GM23248 (cell line): Measurements from ENCODE around the gene PRKAR2A.

ENCODE experiments used
- EZH2 ChIP-seq: fragments of 200-600 bp; sonication (generic); IDR thresholded peaks from 2 replicates; pipeline ENCODE4 v1.6.1; 2018; ENCODE audit warnings: antibody characterized with exemption, mild to moderate bottlenecking; ENCODE audit not compliant: insufficient read depth, poor library complexity, severe bottlenecking
- EZH2phosphoT487 ChIP-seq: fragments of 200-600 bp; sonication (generic); IDR thresholded peaks from 2 replicates; pipeline ENCODE4 v1.6.1; 2018; ENCODE audit warnings: antibody characterized with exemption, moderate library complexity, mild to moderate bottlenecking, low read depth; ENCODE audit not compliant: insufficient read depth

DNA sequence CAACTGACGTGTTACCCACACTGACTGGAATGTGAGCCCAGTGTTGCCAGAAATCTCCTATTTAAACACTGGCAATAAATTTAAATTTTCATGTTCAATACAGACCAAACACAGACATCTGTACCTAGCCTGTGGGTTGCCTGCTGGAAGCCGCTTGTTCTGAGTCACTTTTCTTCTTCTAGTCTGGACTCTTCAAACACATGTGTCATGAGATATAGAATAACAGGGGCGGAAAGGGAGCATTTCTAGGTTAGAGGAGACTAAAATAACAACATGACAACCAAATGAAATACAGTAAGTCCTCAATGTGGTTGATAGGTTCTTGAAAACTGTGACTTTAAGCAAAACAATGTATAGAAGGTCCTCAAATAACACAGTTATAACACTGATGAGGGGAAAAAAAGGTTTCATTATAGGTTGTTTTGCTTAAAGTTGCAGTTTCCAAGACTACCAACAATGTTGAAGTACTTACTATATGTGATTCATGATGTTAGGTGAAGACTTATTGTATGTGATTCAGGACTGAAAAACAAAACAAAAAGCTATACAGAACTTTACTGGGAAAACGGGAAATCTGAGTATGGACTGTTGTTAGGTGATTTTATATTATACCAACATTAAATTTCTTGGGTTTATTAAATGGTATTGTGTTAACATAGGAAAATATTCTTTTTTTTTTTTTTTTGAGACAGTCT lies 63.1 kb downstream of the PRKAR2A start:
- TF ChIP-seq EZH2, result no peak
- TF ChIP-seq EZH2phosphoT487, result no peak
